NCI-H187 treated with DMSO at 0.1 percent for 48 hours (cell line): ENCODE results near the gene OR6K3.
"Not testable (repeated sequence)": the region's sequence is repeated elsewhere in the genome, so short reads cannot be mapped to it uniquely, and the experiment has no call there.

Source experiments
- DNase-seq: peaks from one replicate; lab custom pipeline; 2025; lab: John Stamatoyannopoulos, UW

OR6K3 gene, protein sequence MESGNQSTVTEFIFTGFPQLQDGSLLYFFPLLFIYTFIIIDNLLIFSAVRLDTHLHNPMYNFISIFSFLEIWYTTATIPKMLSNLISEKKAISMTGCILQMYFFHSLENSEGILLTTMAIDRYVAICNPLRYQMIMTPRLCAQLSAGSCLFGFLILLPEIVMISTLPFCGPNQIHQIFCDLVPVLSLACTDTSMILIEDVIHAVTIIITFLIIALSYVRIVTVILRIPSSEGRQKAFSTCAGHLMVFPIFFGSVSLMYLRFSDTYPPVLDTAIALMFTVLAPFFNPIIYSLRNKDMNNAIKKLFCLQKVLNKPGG

DNA sequence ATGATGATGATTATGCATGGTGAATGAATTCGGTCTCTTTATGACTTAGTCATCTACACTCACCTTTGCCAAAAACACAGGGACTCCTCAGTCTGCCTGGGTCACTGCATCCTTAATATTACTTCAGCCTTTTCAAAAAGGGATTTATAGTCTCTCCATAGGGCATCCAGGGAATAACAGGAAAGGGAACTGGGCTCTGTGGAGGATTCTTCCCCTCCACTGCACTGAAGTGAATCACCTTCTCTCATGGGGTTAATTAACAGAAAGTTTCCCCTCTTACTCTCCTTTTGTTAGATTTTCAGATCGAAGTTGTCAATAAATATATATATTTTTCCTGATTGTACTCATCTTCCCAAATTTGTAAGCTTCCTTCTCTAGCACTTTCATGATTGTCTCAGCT lies at the start of gene OR6K3:
TSS of gene OR6K3 (minus strand) at position 101 of the 400 bp plus-strand sequence. CDS start 2,605 bp downstream, outside the sequence.
- no peak for DNase-seq

DNA sequence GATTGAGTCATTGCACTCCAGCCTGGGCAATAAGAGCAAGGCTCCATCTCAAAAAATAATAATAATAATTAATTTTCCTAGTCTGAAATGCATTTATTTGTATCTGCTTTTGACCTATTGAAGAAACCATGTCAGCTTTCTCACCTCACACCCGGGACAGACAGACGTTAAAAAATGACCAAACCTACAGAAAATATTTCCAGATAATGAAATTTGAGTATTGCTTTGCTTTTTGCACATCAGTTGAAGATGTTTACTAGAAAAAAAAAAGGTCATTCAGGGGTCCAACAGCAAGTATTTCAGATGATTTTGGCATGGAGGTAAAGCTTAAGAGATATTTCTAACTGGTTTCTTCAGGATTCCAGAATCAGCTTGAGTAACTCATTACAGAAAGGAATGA lies 33.9 kb upstream of the OR6K3 start, which contains the start of gene OR6K6:
TSS of gene OR6K6 (plus strand) at position 301 of the 400 bp plus-strand sequence. CDS start 168 bp downstream, outside the sequence.
- DNase-seq: no peak

DNA sequence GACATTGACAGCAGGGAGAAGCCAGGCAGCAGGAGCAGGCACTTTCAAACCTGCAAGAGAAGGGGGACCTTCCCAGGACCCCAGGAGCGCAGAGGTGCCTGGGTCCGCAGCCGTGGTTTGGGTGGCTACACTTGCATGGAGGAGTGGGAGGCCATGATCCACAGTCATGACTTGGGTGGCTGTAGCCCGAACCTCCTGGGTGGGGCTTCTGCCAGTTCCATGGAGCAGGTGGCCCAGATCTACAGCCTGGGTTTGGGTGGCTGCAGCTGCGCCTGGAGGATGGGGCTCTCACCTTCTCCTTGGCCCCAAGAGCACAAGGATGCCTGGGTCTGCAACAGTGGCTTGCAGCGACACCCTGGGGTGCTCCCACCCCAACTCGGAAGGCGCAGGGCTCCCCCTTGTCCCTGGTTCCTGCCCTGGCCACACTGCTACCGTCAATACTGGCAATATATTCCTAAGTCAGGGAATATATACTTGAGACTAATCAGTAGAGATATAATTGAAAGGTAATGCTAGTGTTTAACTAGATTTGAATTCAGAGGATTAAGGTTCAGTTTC lies 31.7 kb upstream of the OR6K3 start:
- no peak for DNase-seq

DNA sequence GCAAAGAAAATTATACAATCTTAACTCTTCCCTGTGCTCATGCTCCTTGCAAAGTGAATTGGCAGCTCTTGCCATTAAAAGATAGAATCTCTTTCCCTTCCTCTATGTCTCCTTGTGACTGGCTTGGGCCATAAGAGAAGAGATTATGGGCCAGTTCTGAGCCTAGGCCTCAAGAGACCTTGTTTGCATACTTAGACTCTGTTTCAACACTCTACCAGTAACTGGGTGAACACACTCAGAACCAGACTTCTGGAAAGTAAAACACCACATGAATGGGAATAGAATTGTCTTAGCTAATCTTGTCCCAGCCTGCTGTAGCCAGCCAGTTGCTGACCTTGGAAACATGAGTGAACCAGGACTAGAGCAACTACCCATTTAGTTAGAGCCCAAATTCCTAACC lies 15.3 kb upstream of the OR6K3 start:
- no peak for DNase-seq

DNA sequence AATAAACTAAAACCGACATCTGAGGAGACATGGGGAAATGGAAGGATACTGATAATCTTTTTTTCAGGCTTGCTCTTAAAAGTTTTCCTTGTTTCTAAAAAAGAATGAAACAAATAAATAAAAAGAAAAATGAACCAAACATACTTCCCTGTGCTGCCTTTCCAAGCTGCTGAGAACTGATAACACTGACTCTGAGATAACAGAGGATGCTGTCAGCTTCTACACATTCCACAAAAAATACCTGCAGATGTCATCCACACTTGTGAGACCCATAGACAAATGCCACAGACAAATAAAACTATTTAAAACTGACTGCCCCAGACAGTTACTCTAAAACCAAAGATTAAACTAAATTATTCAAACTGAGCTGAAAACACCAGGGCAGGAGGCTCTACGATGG lies 12.0 kb upstream of the OR6K3 start:
- DNase-seq: no peak

DNA sequence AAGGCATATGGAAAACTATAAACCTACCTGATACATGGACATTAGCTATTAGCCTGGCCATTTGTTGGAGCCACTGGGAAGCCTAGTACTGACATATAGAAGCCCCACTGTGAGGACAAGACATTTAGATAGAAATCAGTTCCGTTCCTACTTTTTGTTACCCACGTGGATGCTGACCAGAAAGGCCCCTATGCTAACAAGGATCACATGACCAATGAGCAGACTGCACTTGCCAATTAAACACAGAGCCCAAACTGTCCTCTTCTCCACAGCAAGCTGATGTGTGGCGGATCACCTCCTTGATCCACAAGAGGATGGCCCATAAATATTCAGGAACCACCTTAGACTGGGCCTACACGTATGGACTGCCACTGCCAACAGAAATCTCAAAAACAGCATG lies 11.2 kb upstream of the OR6K3 start:
- DNase-seq: no peak

DNA sequence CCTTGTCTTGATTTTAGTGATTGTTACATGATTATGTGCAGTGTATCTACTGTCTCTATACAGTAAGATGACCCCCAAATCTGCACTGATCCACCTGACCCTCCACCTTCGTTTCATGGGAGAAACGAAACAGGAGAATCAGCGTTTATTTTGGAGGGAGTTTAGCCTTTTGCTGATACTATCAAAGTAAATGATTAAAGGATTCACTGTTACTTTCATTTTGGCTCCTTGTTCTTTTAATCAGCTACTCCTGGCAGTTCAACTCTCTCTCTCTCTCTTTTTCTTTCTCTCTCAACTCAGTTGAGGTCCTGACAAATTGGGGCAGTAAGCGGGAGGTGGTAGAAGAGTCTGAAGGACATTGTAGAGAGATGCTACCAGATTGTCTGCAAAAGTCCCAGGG lies 9.9 kb upstream of the OR6K3 start:
- DNase-seq: no peak

DNA sequence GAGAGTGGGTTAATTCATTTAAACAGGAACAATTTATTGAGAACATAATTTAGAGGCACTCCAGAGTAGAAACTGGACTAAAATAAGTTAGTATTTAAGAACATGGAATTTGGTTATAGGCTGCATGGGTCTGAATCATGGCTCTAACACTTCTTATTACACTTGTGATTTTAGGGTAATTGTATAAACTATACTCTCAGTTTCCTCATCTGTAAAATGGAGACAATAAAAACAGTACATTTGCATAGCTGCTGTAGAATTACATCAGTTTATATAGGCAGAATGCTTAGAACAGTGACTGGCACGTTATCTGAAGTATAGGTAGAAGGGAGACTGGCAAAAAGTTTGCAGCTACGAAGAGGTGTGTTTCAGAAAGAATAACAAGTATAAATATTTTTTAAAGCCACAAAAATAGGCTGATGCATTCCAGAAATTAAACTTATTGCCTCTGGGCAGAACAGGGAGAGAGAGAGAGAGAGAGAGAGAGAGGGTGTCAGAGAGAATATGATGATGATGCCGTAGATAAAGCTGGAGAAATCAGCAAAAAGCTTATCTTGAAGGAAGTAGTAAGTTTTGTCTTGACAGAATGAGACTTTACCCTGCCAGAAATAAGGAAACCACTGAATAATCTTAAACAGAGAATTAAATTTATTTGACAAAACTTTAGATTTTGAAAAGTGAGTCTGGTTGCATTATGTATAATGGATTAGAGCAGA lies 8.1 kb upstream of the OR6K3 start:
- no peak for DNase-seq

DNA sequence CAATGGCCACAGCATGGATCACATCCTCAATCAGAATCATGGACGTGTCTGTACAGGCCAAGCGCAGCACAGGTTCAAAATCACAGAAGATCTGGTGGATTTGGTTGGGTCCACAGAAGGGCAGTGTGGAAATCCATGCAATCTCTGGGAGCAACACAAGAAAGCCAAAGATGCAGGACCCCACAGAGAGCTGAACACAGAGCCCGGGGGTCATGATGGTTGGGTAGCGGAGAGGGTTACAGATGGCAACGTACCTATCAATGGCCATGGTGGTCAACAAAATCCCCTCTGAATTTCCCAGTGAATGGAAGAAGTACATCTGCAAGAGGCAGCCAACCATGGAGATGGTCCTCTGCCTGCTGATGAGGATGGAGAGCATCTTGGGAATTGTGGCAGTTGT lies 3.9 kb upstream of the OR6K3 start:
- no peak for DNase-seq

DNA sequence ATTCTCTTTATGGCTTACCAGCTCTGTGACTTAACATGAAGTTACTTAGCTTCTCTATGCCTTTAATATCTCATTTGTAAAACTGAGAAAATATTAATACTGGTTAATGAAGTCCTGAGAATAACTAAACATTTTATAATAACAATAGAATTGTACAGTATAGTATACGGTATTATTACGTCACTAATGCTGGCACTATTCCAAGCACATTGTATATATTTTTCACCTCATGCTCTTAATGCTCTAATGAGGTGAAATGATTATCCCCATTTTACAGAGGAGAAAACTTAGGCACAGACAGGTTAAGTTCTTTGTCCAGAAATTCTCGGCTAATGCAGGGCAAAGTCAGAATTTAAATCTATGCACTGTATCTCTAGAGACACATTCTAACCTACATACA lies 856 bp downstream of the OR6K3 start:
- DNase-seq: no peak

DNA sequence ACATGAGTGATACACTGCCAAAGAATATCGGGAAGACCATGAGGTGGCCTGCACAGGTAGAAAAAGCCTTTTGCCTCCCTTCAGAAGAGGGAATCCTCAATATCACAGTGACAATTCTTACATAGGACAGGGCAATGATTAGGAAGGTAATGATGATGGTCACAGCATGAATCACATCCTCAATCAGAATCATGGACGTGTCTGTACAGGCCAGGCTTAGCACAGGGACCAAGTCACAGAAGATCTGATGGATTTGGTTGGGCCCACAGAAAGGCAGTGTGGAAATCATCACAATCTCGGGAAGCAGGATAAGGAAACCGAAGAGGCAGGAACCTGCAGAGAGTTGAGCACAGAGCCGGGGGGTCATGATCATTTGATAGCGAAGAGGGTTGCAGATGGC lies 3.2 kb downstream of the OR6K3 start:
- no peak for DNase-seq

DNA sequence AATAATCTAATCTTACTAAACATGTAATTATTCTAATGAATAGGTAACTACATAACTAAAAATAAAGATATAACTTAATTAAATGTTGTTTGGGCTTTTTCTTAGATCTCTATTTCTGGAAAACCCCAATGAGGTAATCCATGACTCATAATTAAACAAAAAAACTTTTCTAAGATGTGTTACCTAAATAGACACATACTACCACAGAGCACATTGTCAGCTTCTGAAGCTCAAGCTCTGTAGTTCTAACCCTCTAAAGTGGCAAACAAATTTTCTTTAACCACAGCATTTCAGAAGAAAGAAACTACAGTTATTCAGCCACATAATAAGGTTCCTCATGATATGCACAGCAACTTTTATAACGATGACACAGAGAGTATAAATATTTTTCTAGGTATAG lies 4.2 kb downstream of the OR6K3 start:
- DNase-seq: no peak

DNA sequence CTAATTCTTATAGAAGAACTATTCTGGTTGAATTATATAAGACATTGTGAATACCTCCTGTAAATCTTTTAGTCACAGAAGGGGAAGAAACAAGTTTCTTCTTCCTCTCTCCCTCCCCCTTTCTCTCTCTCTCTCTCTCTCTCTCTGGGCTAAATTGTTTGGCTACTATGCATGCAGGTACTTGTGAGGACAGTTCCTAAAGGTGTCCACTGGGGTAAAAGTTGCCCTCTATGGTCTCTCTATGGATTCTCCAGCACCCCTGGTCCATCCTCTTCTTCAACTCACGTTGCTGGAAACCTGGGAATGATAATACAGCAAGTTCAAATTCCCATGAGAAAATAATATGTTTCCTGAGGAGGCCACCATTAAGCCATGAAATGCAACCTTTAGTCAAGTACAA lies 5.8 kb downstream of the OR6K3 start:
- no peak for DNase-seq

DNA sequence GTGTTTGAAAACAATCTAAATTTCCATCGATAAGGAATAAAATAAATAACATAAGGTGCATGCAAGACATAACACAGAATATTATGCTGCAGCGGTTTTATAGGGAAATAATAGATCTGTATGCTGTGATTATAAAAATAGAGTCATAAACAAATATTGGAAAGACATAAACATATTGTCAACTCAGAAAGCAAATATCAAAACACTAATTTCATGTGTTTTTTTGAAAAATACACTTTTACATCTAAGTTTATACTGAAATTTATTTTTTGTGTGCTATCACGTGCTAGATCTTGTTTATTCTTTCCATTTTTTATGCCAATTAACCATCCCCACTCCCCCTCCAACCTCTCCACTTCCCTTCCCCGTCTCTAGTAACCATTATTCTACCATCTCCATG lies 9.4 kb downstream of the OR6K3 start:
- no peak for DNase-seq

DNA sequence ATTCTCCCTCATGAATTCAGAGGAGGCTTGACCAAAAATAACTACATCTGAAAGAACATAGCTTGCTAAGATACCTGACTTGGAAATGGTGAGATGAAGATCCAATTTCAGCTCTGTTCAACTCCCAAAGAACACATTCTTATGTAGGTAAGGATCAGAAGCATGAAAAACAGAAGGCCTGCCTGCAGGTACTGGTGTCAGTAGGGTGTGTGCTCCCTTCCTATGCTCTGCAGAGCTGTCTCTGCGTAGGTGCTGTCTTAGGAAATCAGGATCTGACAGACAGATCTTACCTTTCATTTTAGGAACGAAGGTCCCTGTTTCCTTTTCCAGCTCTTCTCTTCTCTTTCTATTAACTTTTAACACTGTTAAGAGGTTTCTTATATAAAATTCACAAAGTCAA lies 14.4 kb downstream of the OR6K3 start:
- no peak for DNase-seq

DNA sequence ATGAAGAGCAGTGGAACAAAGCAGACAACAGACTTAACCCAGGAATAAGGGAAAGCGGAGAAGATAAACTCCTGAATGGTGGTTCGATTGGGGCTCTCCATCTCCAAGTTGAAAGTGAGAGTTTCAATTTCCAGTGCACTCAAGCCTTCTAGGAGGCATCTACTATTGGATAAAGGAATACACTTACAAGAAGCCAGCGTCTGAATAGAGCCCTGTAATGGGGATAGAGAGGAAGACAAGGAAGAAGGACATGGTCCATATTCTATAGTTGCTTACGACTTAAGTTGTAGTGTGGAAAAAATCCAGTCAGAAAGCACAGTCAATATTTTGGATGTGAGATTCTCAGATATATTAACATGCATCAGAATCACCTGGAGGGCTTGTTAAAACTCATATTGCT lies 20.0 kb downstream of the OR6K3 start, which contains the start of gene OR6K2:
TSS of gene OR6K2 (minus strand) at position 101 of the 400 bp plus-strand sequence. CDS start at position 101, 0 bp downstream.
- DNase-seq: no peak

DNA sequence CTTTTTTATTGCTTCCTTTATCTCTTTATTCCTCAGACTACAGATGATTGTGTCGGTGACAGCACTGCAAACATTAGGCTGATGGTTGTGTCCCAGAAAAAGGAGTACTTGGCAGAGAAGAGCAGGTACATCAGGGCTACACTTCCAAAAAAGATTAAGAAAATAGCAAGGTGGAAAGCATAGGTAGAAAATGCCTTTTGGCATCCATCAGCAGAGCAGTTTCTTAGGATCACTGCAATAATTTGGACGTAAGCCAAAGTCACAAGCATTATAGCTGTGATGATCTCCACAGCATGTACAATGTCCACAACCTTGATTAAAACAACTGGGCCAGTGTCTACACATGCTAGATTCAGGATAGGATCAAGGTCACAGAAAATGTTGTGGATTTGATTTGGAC lies 25.9 kb downstream of the OR6K3 start:
- DNase-seq: no peak

DNA sequence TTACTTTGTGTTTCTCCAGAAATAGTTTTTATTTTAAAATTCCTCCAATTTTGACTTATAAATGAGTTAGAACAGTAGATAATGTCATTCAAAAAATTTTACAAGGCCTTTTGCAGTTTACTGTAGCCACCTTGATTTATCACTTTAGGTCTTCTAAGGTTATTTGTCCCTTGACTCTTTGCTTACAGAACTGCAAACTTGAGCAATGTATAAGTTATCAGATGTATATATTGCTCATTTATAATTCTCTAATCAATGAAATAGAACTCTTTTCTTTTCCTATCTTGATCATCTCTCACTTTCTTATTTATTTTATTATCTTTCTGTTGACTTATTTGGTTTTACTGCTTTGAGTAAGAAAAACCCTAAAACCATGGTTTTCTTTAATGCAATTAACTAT lies 28.2 kb downstream of the OR6K3 start:
- no peak for DNase-seq

DNA sequence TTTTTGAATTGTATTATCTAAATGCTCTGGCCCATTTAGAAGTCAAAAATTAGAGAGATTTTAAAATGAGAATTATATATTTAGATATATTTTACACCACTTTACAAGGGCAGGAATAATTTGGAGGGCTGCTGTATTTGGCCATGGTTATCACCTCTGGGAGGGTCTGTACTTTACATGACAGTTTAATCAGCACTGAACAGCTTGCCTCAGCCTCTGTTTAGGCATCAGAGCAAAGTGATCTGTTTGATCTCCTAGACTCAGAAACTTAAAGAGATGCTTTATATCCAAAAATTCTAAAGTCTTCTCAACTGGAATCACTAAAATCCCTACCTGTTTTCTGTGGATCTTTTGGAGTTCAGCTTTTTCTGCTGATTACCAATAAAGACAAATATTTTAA lies 28.6 kb downstream of the OR6K3 start:
- no peak for DNase-seq

DNA sequence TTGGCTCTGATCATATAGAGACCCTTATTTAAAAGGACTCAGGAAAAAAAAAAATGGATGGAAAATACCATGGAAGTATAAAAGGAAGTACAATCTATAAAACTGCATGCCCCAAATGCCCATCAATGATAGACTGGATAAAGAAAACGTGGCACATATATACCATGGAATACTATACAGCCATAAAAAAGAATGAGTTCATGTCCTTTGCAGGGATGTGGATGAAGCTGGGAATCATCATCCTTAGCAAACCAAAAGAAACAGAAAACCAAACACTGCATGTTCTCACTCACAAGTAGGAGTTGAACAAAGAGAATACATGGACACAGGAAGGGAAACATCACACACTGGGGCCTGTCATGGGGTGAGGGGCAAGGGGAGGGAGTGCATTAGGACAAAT lies 29.4 kb downstream of the OR6K3 start:
- not testable (repeated sequence) for DNase-seq

DNA sequence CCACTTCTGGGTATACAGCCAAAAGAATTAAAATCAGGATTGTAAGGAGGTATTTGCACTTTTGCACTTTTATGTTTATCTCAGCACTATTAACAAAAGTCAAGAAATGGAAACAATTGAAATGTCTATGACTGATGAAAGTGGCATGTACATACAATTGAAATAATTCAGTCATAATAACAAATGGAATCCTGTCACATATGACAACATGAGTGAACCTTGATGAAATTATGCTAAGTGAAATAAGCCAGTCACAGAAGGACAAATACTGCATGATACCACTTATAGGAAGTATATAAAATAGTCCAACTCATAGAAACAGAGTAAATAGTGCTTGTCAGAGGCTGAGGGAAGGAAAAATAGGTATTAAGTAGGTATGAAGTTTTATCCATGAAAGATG lies 30.6 kb downstream of the OR6K3 start:
- no peak for DNase-seq

DNA sequence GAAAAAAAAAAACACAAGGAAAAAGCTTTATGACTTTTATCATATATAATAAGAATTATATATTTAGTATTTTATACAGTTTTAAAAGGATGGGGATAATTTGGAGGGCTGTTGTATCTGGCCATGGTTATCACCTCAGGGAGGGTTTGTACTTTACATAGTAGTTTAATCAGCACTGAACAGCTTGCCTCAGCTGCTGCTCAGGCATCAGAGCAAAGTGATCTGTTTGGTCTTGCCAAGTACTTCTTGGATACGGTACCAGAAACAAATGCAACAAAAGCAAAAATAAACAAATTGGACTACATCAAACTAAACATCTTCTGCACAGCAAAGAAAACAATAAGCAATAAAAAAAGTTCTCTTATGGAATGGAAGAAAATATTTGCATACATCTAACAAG lies 31.4 kb downstream of the OR6K3 start:
- DNase-seq: no peak

DNA sequence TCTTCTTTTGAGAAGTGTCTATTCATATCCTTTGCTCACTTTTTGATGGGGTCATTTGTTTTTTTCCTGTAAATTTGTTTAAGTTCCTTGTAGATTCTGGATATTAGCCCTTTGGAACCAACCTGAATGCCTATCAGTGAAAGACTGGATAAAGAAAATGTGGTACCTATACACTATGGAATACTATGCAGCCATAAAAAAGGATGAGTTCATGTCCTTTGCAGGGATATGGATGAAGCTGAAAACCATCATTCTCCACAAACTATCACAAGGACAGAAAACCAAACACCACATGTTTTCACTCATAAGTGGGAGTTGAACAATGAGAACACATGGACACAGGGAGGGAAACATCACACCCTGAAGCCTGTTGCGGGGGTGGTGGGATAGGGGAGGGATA lies 32.2 kb downstream of the OR6K3 start:
- DNase-seq: not testable (repeated sequence)
